Heart left ventricle (tissue), 16 donors: Measurements from ENCODE around the gene ABHD17B. TPM values are rescaled to one million over a fixed set of nuclear protein-coding genes. Genes with fewer than 3 reads are reported as not detected.

Experiments
- ATAC-seq, 4 donors: fragments of 200-7000 bp; cut with Tn5 transposase; one replicate each; pipeline ENCODE4 v1.9.1; 2020 to 2022; ENCODE audit warnings: moderate library complexity in 4 of 4, mild to moderate bottlenecking in 3 of 4, moderate number of reproducible peaks in 1 of 4
- DNase-seq, 5 donors: peaks; one replicate each; pipeline ENCODE4 v3.0.0-alpha.2; 2020
- H3K27ac ChIP-seq, 12 donors: fragments of 200-600 bp; sonication (generic) in 4 of 12; one replicate each; pipeline versions ENCODE4 v1.5.0 to v1.8.0; 2016 to 2022; ENCODE audit warnings: mild to moderate bottlenecking in 2 of 12
- H3K27me3 ChIP-seq, 9 donors: fragments of 200-600 bp; sonication (generic) in 2 of 9; one replicate each; pipeline versions ENCODE4 v1.5.1 to v1.8.0; 2016 to 2022; ENCODE audit warnings: mild to moderate bottlenecking in 3 of 9
- H3K36me3 ChIP-seq, 9 donors: fragments of 200-600 bp; sonication (generic) in 2 of 9; one replicate each; pipeline versions ENCODE4 v1.5.0 to v1.8.0; 2018 to 2022; ENCODE audit warnings: mild to moderate bottlenecking in 2 of 9
- H3K4me1 ChIP-seq, 12 donors: fragments of 200-600 bp; sonication (generic) in 4 of 12; one replicate each; pipeline versions ENCODE4 v1.5.0 to v1.8.0; 2016 to 2022; ENCODE audit warnings: mild to moderate bottlenecking in 3 of 12
- H3K4me3 ChIP-seq, 12 donors: fragments of 200-600 bp; sonication (generic) in 4 of 12; one replicate each; pipeline versions ENCODE4 v1.5.0 to v1.8.0; 2017 to 2022; ENCODE audit warnings: mild to moderate bottlenecking in 9 of 12, moderate library complexity in 4 of 12
- H3K9me3 ChIP-seq, 12 donors: fragments of 200-600 bp; sonication (generic) in 4 of 12; one replicate each; pipeline versions ENCODE4 v1.5.0 to v1.8.0; 2016 to 2022; ENCODE audit warnings: mild to moderate bottlenecking in 1 of 12
- CTCF ChIP-seq, 12 donors: fragments of 200-600 bp; sonication (generic) in 4 of 12; IDR thresholded peaks; one replicate each; pipeline versions ENCODE4 v1.5.0 to v1.8.0; 2018 to 2022; ENCODE audit warnings: antibody characterized with exemption in 12 of 12, mild to moderate bottlenecking in 5 of 12
- POLR2A ChIP-seq, 2 donors: fragments of 450-650 bp; IDR thresholded peaks; one replicate each; pipeline ENCODE4 v1.6.1; 2017; ENCODE audit warnings: antibody characterized with exemption in 2 of 2, mild to moderate bottlenecking in 2 of 2, moderate library complexity in 2 of 2
- WGBS, 4 donors: extraction: QIAGEN DNeasy Blood & Tissue Kit in 2 of 4; methylation state at CpG; one replicate each; pipeline versions ENCODE4 v1.1.5 to v1.1.7; 2013 to 2018; 5-methylcytosine and 5-hydroxymethylcytosine counted together
- intact Hi-C, 10 donors: fragments of 100-400 bp; cut with DNase I; formaldehyde crosslinking; loops; one replicate each; pipeline versions ENCODE4 v1.11.1 to v1.14.2; 2022
- polyA plus RNA-seq, 2 donors: library from polyadenylated mRNA; stranded (reverse); fragments of 200-250 nt; gene quantifications; one replicate each; pipeline ENCODE4 v1.2.3, GENCODE V29; 2013
- total RNA-seq, 9 donors: library from RNA; depleted of rRNA in 2 of 9; stranded (reverse); fragments of >200 nt in 2 of 9; fragmentation: NEBNext Ultra II Directional in 3 of 9; extraction: Animal tissue kit (Norgen Biotek cat#: 25700) in 3 of 9; gene quantifications; one replicate each; pipeline versions ENCODE4 v1.1.0 to v1.2.4, GENCODE V29; 2016 to 2023
- donor health status: ischemic (EF 13 %, LVEDD 7.1; RV severe dilation, severe dysfunction).
- donor health status: healthy with polysubstance abuse.
- donor health status: DM: no; HTN: yes; CAD: no.
- donor health status: DM: no; HTN: no; CAD: no.
- donor health status: ischemic (EF 25% LVEDD 6.9; RV normal size, moderate dysfunction).
- donor health status: ischemic (EF 25% LVEDD 5.7; RV mildly dilated, moderate dysfunction).
- donor health status: healthy.
- donor health status: DM: yes; HTN: yes; CAD: no.
- donor health status: ischemic (EF 35%, LVEDD 5.7; RV mildly dilated, moderate dysfunction).
- donor health status: nonischemic (EF 11% LVEDD 7.7; RV severe dilation, severe dysfunction).
- donor health status: DM: yes; HTN: yes; CAD: no.
- donor health status: PGD.
- donor health status: ischemic (EF 29% LVEDD 5.4; RV normal size, mild dysfunction).
- donor health status: nonischemic (EF 23%, LVEDD 6.1; RV moderate dilation, normal function).

Gene ABHD17B
- total and polyA plus RNA-seq, 11 donors = 2.7 to 15.9 (median 10.8) TPM

- Histone ChIP-seq H3K4me3 (no peak overlapping the region), H3K9me3 (no peaks in the 10 kb centered on the region), H3K36me3 (peaks cover 0 to 18% (median 0%) of the 10 kb centered on the region in 9 donors), H3K27ac (no peak overlapping the region), H3K27me3 (no peaks in the 10 kb centered on the region), H3K4me1 (peaks cover 0 to 17% (median 0%) of the 10 kb centered on the region in 12 donors)
- DNase-seq (no peak), ATAC-seq (no peak)
- no peak for TF ChIP-seq CTCF (IDR thresholded peaks at IDR 0.05)
- TF ChIP-seq POLR2A (IDR thresholded peaks at IDR 0.05) = no peak
- intact Hi-C loops = no loop called here
Observed at GRCh38 chr9:71921190-71921814, 10.3 kb upstream of the ABHD17B start.

GRCh38 chr9:71920456-71921189 lies 9.6 kb upstream of the ABHD17B start:
- no peaks in the 10 kb centered on the region for H3K9me3 ChIP-seq
- TF ChIP-seq POLR2A (IDR thresholded peaks at IDR 0.05) (no peak), CTCF (IDR thresholded peaks at IDR 0.05) (no peak)

GRCh38 chr9:71918419-71918818 lies 7.4 kb upstream of the ABHD17B start:
- H3K9me3 ChIP-seq = no peaks in the 10 kb centered on the region
- peaks cover 0 to 20% (median 3%) of the 10 kb centered on the region in 12 donors for H3K4me1 ChIP-seq
- H3K27ac ChIP-seq = no peak overlapping the region
- DNase-seq (no peak), ATAC-seq (no peak)
- no peaks in the 10 kb centered on the region for H3K27me3 ChIP-seq
- H3K36me3 ChIP-seq = peaks cover 0 to 18% (median 0%) of the 10 kb centered on the region in 9 donors
- no peak overlapping the region for H3K4me3 ChIP-seq
- TF ChIP-seq CTCF (IDR thresholded peaks at IDR 0.05) = no peak
- TF ChIP-seq POLR2A (IDR thresholded peaks at IDR 0.05) = no peak
- intact Hi-C loops = loop anchor here in 4 of 10 donors (10.0 kb wide), 5 partner anchors 56 to 446 kb away; partner anchors contain the start of gene ZFAND5 (in 1 of the 4)
- 92 to 97% (median 95%) methylated on average over 5 of the region's 5 CpGs for WGBS, 4 donors

More at GRCh38 chr9:71920456-71921189, 9.6 kb upstream of the ABHD17B start:
- Histone ChIP-seq H3K36me3 (peaks cover 0 to 18% (median 0%) of the 10 kb centered on the region in 9 donors), H3K4me3 (no peak overlapping the region), H3K27me3 (no peaks in the 10 kb centered on the region), H3K4me1 (peaks cover 0 to 19% (median 0%) of the 10 kb centered on the region in 12 donors), H3K27ac (no peak overlapping the region)
- 87 to 96% (median 90%) methylated on average over 1 of the region's 1 CpG for WGBS, 4 donors
- intact Hi-C loops = no loop called here
- ATAC-seq = no peak
- DNase-seq = no peak

- DNase-seq = no peak
- Histone ChIP-seq H3K9me3 (no peaks in the 10 kb centered on the region), H3K4me1 (peaks cover 0 to 34% (median 16%) of the 10 kb centered on the region in 12 donors), H3K36me3 (peaks cover 0 to 10% (median 0%) of the 10 kb centered on the region in 9 donors), H3K27ac (no peak overlapping the region), H3K27me3 (no peaks in the 10 kb centered on the region), H3K4me3 (no peak overlapping the region)
- no peak for ATAC-seq
- TF ChIP-seq POLR2A (IDR thresholded peaks at IDR 0.05) = no peak
- no peak for TF ChIP-seq CTCF (IDR thresholded peaks at IDR 0.05)
- intact Hi-C loops = loop anchor here in 4 of 10 donors (10.0 kb wide), 5 partner anchors 58 to 448 kb away; partner anchors contain the start of gene ZFAND5 (in 1 of the 4)
Observed at GRCh38 chr9:71916834-71917534, 6.0 kb upstream of the ABHD17B start.
